SU-DHL-6 (cell line): ENCODE data around the gene ADNP.

Experiments used
- EZH2phosphoT487 ChIP-seq: fragments of 200-600 bp; sonication (generic), shearing (Covaris generic); conservative IDR thresholded peaks from 2 replicates; pipeline ENCODE4 v1.6.1; 2018; ENCODE audit warnings: mild to moderate bottlenecking, antibody characterized with exemption, low read length, moderate library complexity, mixed read lengths
- TF ChIP-seq, protein P1 (sequence below): fragments of 200-600 bp; sonication (generic); IDR thresholded peaks from one replicate; pipeline ENCODE4 v1.5.1; 2017; ENCODE audit warnings: antibody characterized with exemption, mild to moderate bottlenecking, low read length, moderate library complexity; ENCODE audit not compliant: insufficient read depth, poor library complexity, severe bottlenecking

DNA sequence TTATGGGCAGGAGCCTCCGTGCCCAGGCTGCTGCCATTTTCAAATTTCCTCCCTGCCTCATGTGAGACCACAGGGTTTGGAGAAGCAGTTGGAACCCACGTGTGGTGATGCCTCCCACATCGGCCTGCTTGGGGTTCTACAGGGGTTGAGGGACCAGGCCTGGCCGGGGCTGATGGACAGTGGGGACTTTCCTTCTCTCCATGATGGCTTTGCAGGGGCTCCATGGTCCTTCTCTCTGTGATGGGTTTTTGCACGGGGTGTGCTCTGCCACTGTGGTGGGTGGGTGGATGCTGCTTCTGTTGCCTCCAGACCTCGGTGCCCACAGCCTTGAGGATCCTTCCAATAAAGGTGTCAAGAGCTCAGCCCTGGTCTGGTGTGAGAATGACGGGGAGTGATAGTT is 54.4 kb downstream of the ADNP start:
- no peak for TF ChIP-seq EZH2phosphoT487
- TF ChIP-seq, protein P1, sequence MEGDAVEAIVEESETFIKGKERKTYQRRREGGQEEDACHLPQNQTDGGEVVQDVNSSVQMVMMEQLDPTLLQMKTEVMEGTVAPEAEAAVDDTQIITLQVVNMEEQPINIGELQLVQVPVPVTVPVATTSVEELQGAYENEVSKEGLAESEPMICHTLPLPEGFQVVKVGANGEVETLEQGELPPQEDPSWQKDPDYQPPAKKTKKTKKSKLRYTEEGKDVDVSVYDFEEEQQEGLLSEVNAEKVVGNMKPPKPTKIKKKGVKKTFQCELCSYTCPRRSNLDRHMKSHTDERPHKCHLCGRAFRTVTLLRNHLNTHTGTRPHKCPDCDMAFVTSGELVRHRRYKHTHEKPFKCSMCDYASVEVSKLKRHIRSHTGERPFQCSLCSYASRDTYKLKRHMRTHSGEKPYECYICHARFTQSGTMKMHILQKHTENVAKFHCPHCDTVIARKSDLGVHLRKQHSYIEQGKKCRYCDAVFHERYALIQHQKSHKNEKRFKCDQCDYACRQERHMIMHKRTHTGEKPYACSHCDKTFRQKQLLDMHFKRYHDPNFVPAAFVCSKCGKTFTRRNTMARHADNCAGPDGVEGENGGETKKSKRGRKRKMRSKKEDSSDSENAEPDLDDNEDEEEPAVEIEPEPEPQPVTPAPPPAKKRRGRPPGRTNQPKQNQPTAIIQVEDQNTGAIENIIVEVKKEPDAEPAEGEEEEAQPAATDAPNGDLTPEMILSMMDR: no peak
